ENCODE results near the gene DGKG.

Gene DGKG

DNA sequence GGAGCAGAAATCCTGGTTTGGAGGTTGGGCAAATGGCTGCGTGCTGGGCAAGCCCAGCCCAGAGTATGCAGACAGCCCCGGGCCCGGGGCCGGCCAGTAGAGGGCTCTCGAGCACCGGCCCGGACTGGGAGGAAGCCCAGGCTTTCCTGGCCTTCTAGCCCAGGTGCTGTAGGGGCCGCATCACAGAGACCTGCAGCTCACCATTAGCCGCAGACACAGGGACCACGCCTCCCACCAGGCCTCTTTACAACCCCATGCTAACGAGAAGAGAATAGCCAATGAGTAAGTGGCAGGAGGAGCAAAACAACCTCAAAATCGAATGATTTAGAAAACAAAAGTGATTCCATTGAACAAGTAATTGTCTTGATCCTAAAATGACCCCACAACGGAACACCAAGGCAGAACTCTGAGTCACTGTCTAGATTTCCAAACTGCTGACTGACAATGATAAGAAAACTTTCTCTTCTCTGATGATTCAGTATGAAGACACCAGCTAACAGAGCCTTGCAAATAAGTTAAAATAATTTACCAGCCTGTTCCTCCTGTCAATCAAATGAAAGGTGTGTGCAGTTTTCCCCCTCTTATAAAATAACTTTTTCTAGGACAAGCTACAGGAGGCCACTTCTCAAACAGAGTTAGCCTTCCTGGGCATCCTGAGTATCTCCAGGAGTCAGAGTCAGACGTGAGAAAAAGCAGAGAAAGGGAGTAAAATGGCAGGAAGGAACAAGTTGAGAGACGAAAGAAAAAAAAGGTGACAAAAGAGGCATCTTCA lies 102.2 kb downstream of the DGKG start:
- Histone ChIP-seq H3K9me3 (ENCODE audit: control insufficient read depth, insufficient read depth, low read length) (no peaks in the 10 kb centered on the region), H3K27ac (ENCODE audit: low read depth, low read length) (no peak overlapping the region)

DNA sequence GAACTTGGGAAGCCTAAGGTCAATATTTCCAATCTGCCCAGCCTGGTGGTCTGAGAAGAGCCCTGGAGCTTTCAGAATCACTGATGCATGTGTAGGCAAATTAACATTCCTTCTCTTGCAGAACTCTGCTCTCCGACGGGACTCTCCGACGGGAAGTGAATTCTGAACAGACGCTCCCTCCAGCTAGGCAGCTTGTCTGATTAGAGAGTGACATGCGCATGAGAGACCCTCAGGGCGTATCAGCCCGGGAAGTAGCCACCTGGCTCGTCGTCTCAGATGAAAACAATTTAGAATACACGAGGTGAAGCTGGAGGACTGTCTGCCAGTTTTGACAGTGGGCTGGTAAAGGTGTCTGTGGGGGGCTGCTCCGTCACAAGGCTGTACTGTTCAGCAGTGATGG lies 103.1 kb downstream of the DGKG start:
- no peaks in the 10 kb centered on the region for H3K9me3 ChIP-seq (ENCODE audit: control insufficient read depth, insufficient read depth, low read length)
- no peaks in the 10 kb centered on the region for H4K20me1 ChIP-seq (ENCODE audit: control insufficient read depth, insufficient read depth, low read depth, low read length)
- H3K4me3 ChIP-seq (ENCODE audit: low read length) = no peak overlapping the region
- 0 out of 2 replicates have a peak, but pooled peaks cover 3% of the 10 kb centered on the region for H3F3A ChIP-seq (ENCODE audit: control insufficient read depth, insufficient read depth)
- no peaks in the 10 kb centered on the region for H3K9me2 ChIP-seq (replicated peaks; ENCODE audit: control insufficient read depth, low read length)
- no peaks in the 10 kb centered on the region for H3K36me3 ChIP-seq (ENCODE audit: control insufficient read depth, low read length)
- H3K27ac ChIP-seq (ENCODE audit: low read depth, low read length) = no peak overlapping the region
- TF ChIP-seq, protein P1, sequence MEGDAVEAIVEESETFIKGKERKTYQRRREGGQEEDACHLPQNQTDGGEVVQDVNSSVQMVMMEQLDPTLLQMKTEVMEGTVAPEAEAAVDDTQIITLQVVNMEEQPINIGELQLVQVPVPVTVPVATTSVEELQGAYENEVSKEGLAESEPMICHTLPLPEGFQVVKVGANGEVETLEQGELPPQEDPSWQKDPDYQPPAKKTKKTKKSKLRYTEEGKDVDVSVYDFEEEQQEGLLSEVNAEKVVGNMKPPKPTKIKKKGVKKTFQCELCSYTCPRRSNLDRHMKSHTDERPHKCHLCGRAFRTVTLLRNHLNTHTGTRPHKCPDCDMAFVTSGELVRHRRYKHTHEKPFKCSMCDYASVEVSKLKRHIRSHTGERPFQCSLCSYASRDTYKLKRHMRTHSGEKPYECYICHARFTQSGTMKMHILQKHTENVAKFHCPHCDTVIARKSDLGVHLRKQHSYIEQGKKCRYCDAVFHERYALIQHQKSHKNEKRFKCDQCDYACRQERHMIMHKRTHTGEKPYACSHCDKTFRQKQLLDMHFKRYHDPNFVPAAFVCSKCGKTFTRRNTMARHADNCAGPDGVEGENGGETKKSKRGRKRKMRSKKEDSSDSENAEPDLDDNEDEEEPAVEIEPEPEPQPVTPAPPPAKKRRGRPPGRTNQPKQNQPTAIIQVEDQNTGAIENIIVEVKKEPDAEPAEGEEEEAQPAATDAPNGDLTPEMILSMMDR (IDR thresholded peaks at IDR 0.05; ENCODE audit: low read depth, low read length, poor library complexity, severe bottlenecking) = no peak
- no peak for TF ChIP-seq EZH2phosphoT487 (IDR thresholded peaks at IDR 0.05; ENCODE audit: borderline replicate concordance, low read length)
- no peaks in the 10 kb centered on the region for H3K27me3 ChIP-seq (ENCODE audit: control insufficient read depth, low read length)
- H3K79me2 ChIP-seq (ENCODE audit: control insufficient read depth, low read length) = no peaks in the 10 kb centered on the region
- H3K4me2 ChIP-seq (ENCODE audit: low read length) = no peak overlapping the region
- peaks cover 27% of the 10 kb centered on the region for H3K4me1 ChIP-seq (ENCODE audit: control insufficient read depth, low read length)

More for the DNA sequence above, 102.2 kb downstream of the DGKG start:
- Histone ChIP-seq H3K4me3 (ENCODE audit: low read length) (no peak overlapping the region), H3K9me2 (replicated peaks; ENCODE audit: control insufficient read depth, low read length) (no peaks in the 10 kb centered on the region), H3K36me3 (ENCODE audit: control insufficient read depth, low read length) (no peaks in the 10 kb centered on the region), H3F3A (ENCODE audit: control insufficient read depth, insufficient read depth) (0 out of 2 replicates have a peak, but pooled peaks cover 3% of the 10 kb centered on the region), H3K27me3 (ENCODE audit: control insufficient read depth, low read length) (no peaks in the 10 kb centered on the region), H3K4me1 (ENCODE audit: control insufficient read depth, low read length) (peaks cover 21% of the 10 kb centered on the region), H3K4me2 (ENCODE audit: low read length) (no peak overlapping the region), H3K79me2 (ENCODE audit: control insufficient read depth, low read length) (no peaks in the 10 kb centered on the region), H4K20me1 (ENCODE audit: control insufficient read depth, insufficient read depth, low read depth, low read length) (no peaks in the 10 kb centered on the region)
- TF ChIP-seq EZH2phosphoT487 (IDR thresholded peaks at IDR 0.05; ENCODE audit: borderline replicate concordance, low read length) = no peak
- TF ChIP-seq, protein P1 (IDR thresholded peaks at IDR 0.05; ENCODE audit: low read depth, low read length, poor library complexity, severe bottlenecking) = peak; percentile 95

DNA sequence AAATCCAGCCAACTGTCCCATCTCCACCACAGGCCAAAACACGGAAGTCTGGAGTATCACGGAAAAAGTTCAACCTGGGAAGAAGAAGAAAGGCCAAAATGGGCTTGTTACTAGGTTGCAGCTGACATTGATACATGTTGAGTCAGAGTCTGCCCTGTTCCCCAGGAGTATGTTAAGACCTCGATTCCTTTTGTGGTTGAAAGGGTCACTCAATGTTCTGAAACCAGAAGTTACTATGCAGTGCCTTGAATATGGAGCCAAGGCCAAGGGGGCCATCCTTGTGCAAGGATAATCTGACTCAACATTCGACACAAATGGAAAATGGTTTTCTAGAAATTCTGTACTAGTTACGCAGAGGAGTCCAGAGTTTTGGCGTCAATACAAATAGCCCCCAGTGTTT lies 104.2 kb downstream of the DGKG start:
- no peaks in the 10 kb centered on the region for H3K79me2 ChIP-seq (ENCODE audit: control insufficient read depth, low read length)

More for the DNA sequence above, 104.2 kb downstream of the DGKG start:
- Histone ChIP-seq H3K4me2 (ENCODE audit: low read length) (no peak overlapping the region), H3K9me3 (ENCODE audit: control insufficient read depth, insufficient read depth, low read length) (no peaks in the 10 kb centered on the region), H3F3A (ENCODE audit: control insufficient read depth, insufficient read depth) (0 out of 2 replicates have a peak, but pooled peaks cover 3% of the 10 kb centered on the region), H3K9me2 (replicated peaks; ENCODE audit: control insufficient read depth, low read length) (no peaks in the 10 kb centered on the region), H3K36me3 (ENCODE audit: control insufficient read depth, low read length) (no peaks in the 10 kb centered on the region), H3K27me3 (ENCODE audit: control insufficient read depth, low read length) (no peaks in the 10 kb centered on the region), H3K4me3 (ENCODE audit: low read length) (no peak overlapping the region), H3K27ac (ENCODE audit: low read depth, low read length) (no peak overlapping the region), H3K4me1 (ENCODE audit: control insufficient read depth, low read length) (peaks cover 33% of the 10 kb centered on the region), H4K20me1 (ENCODE audit: control insufficient read depth, insufficient read depth, low read depth, low read length) (no peaks in the 10 kb centered on the region)
- no peak for TF ChIP-seq EZH2phosphoT487 (IDR thresholded peaks at IDR 0.05; ENCODE audit: borderline replicate concordance, low read length)
- TF ChIP-seq, protein P1 (IDR thresholded peaks at IDR 0.05; ENCODE audit: low read depth, low read length, poor library complexity, severe bottlenecking) = no peak
